ENCODE measurements around the gene RTP5. TPM values are rescaled to one million over a fixed set of nuclear protein-coding genes. Genes with fewer than 3 reads are reported as not detected.
"Not testable (repeated sequence)": the region's sequence is repeated elsewhere in the genome, so short reads cannot be mapped to it uniquely, and the experiment has no call there.

Gene RTP5
- total RNA-seq, 2 donors from 2014 or later, result not detected

DNA sequence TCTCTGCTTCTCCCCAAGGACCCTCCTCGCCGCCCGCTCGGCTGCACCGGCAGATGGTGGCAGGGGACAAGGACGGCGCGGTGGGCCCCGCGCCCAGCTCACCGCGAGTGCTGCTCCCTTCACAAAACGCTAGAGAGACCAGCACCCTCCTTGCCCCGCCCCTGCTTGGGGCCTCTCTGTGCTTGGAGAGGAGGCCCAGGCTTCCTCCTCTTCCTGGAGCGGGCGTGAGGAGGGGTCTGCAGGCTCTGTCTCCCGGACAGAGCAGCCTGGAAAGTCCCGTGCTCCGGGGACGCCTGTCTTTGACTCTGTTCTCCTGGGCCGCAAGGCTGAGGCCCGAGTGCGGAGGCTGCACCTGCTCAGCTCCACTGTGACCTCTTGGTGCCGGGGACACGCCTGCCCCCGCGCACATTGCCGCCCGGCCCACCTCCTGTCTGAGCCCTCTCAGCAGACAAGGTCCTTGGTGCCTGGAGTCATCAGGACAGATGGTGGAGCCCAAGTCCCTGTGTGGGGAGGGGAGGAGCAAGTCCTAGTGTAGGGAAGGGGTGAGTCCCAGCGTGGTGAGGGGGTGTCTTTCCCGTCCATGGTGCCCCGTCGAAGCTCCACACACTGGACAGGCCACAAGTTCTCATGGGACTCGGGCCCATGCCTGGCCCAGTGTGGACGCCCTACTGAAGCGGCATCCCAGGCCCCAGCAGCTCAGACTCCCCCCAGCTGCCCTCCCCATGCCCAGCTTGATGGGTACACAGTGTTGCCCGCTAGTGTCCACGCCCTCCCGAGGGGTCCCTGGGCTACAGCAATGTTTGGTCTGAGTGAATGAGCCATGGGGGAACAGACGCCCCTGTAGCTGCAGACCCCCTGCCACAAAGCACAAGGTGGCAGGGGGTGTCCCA is 33.8 kb downstream of the RTP5 start:
- Histone ChIP-seq H3K27ac (peak overlapping the region; percentile 86 to 93 (median 88)), H3K9me3 (no peaks in the 10 kb centered on the region), H3K36me3 (replicated peaks in 1 of 2; ENCODE audit: insufficient read depth in 1 of 2, low read depth in 2 of 2) (no peaks in the 10 kb centered on the region), H3K4me1 (peaks cover 97% of the 10 kb centered on the region), H3K27me3 (no peaks in the 10 kb centered on the region), H3K4me3 (no peak overlapping the region)
- intact Hi-C loops (cut with DNase I), result no loop called here
- 86 to 93% methylated on average over 6 to 40 of the region's 40 CpGs for WGBS, 2 donors
- TF ChIP-seq POLR2A (IDR thresholded peaks at IDR 0.05), result no peak
- TF ChIP-seq, protein P1, sequence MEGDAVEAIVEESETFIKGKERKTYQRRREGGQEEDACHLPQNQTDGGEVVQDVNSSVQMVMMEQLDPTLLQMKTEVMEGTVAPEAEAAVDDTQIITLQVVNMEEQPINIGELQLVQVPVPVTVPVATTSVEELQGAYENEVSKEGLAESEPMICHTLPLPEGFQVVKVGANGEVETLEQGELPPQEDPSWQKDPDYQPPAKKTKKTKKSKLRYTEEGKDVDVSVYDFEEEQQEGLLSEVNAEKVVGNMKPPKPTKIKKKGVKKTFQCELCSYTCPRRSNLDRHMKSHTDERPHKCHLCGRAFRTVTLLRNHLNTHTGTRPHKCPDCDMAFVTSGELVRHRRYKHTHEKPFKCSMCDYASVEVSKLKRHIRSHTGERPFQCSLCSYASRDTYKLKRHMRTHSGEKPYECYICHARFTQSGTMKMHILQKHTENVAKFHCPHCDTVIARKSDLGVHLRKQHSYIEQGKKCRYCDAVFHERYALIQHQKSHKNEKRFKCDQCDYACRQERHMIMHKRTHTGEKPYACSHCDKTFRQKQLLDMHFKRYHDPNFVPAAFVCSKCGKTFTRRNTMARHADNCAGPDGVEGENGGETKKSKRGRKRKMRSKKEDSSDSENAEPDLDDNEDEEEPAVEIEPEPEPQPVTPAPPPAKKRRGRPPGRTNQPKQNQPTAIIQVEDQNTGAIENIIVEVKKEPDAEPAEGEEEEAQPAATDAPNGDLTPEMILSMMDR (IDR thresholded peaks at IDR 0.05), result no peak
- DNase-seq (peak in 1 of 4 donors; percentile 16), ATAC-seq (no peak)

DNA sequence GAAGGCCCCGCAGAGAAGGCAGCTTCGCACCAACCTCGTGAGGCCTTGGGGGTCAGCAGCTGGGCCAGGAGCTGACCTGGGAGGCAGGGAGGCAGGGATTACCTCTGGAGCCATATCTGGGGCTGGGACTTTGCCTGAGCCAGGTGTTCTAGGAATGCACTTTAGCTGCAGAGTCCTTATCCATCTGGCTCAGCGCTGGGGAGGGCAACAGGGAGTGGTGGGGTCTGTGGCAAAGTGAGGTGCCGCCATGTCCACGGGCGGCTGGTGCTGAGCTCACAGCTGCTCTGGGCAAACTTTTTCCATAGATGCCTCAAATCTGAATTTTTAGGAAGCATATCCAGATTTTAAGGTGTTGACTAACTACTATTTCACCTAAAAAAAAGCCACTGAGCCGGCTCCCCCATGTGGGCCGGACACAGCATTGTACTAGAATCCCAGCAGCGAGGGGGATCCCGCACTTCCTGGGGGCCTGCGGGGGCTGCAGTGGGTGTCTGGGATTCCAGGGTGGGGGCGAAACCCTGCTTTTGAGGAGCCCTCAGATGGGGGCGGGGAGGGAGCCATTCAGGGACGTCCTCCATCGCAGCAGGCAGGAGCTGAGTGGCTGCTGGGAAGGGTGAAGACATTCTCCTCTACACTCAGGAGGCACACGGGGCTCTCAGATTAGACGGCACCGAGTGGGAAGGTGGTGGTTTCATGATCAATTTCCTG is 34.6 kb downstream of the RTP5 start:
- WGBS, 2 donors, result 48 to 60% methylated on average over 11 to 19 of the region's 19 CpGs
- Histone ChIP-seq H3K4me1 (peaks cover 97% of the 10 kb centered on the region), H3K27ac (peak overlapping the region; percentile 86 to 93 (median 88)), H3K36me3 (replicated peaks in 1 of 2; ENCODE audit: insufficient read depth in 1 of 2, low read depth in 2 of 2) (no peaks in the 10 kb centered on the region), H3K4me3 (no peak overlapping the region), H3K9me3 (no peaks in the 10 kb centered on the region), H3K27me3 (no peaks in the 10 kb centered on the region)
- intact Hi-C loops (cut with DNase I), result no loop called here
- ATAC-seq (no peak), DNase-seq (peak in 1 of 4 donors; percentile 33)
- TF ChIP-seq, protein P1 (IDR thresholded peaks at IDR 0.05), result no peak
- TF ChIP-seq POLR2A (IDR thresholded peaks at IDR 0.05), result no peak

DNA sequence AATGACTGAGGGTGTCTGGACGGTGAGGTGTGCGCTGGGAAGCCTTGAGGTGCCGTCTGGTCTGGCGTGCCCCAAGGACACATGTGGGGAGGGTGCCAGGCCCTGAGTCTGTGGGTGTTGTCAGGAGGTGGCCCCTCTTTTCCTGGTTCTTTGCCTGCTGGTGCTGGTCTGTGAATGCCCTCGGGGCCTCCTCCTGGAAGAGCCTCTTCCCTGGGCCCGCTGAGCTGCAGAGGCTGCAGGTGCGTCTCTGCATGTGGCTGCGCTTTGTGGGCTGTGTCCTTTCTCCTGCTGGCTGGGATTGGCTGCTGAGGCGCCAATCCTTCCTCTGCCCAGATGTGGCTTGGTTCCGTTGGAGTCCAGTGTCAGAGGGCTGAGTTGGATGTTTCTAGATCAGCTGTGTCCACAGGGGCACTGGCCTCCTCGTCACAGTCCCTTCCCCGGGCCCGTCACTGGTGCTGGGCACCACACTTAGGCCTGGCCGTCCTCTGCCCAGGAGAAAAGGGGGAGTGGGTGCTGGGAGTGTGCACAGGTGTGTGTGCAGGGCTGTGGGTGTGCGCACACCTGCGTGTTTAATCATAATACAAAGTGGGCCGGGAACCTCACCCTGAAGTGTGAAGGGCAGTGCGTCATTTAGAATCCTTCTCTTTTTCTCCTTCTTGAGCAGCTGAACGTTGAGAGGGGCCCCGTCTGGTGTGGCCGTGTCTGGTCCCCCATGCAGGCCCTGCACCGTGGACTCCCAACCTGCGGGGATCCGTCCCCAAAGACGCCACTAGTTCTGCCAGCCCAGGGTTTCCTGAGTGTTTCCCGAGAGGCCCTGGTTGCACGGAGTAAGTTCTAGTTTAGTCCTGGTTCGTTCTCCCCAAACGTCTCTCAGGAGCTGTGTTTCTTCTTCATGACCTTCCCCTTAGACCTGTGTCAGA is 35.5 kb downstream of the RTP5 start:
- TF ChIP-seq POLR2A (IDR thresholded peaks at IDR 0.05), result peak; percentile 28 to 65 (median 62)
- TF ChIP-seq, protein P1 (IDR thresholded peaks at IDR 0.05), result no peak
- ATAC-seq (peak; percentile 55), DNase-seq (peak; percentile 79 to 85 (median 83))
- Histone ChIP-seq H3K36me3 (replicated peaks in 1 of 2; ENCODE audit: insufficient read depth in 1 of 2, low read depth in 2 of 2) (no peaks in the 10 kb centered on the region), H3K27ac (peak overlapping the region; percentile 86 to 93 (median 88)), H3K9me3 (no peaks in the 10 kb centered on the region), H3K4me3 (no peak overlapping the region), H3K27me3 (no peaks in the 10 kb centered on the region), H3K4me1 (peaks cover 97% of the 10 kb centered on the region)
- intact Hi-C loops (cut with DNase I), result no loop called here
- 36 to 44% methylated on average over 20 to 29 of the region's 29 CpGs for WGBS, 2 donors

DNA sequence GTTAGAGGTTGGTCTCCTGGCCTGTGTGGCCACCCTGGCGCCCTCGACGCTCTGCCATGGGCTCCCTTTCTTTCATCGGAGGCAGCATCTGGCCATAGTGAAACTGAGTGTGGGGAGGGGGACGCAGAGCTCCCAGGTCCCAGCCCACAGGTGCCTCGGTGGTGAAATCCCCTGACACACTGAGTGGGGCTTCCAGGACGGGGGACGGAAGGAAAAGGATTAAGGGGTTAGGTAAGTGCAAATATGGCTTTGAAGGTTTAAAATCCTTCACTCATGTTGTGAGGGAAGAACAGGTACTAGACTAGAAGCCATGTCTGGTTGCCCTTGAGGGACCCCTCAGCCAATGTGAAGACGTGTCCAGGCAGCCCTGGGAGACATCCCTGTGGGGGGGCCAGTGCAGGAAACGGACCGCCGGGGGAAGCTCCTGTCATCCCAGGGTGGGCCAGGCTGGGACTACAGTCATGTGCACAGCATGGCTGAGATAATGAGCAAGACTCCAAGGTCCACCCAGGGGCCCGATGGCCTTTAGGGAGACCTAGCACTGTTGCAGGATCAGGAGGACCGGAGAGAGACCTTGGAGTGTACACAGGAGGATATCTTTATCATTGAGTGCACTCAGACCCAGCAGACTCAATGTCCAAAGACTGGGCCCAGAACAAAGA is 36.3 kb downstream of the RTP5 start:
- H3K27ac ChIP-seq, result peak overlapping the region; percentile 86 to 93 (median 88)
- H3K4me1 ChIP-seq, result peaks cover 97% of the 10 kb centered on the region

DNA sequence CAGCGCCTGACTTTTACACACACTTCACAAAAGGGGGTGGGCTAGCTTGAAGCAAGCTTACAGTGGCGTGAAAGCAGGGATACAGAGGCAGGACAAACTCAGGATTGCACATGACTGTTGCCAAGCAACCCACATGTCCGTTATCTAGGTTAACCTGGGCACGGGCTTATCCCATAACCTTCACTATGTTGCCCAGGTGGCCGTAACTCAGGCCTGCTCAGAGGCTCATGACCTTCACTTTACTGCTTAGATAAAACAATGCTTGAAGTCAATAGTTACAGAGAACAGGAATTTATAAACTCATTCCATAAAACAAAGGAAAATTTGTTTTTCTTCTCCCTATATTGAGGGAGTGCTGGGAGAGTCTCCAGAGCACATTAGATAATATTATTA is 36.8 kb downstream of the RTP5 start:
- intact Hi-C loops (cut with DNase I); H3K36me3 ChIP-seq (replicated peaks in 1 of 2; ENCODE audit: insufficient read depth in 1 of 2, low read depth in 2 of 2); H3K4me3 ChIP-seq; H3K27me3 ChIP-seq; H3K9me3 ChIP-seq: not testable (repeated sequence)
- Histone ChIP-seq H3K4me1 (peaks cover 92% of the 10 kb centered on the region), H3K27ac (peak overlapping the region; percentile 86 to 93 (median 88))
- peak; percentile 80 to 95 (median 89) for DNase-seq
- peak; percentile 65 for ATAC-seq
- 5 to 43% methylated on average over 4 to 5 of the region's 5 CpGs for WGBS, 2 donors

More for the DNA sequence above, 36.3 kb downstream of the RTP5 start:
- no peak for TF ChIP-seq POLR2A (IDR thresholded peaks at IDR 0.05)
- TF ChIP-seq, protein P1 (IDR thresholded peaks at IDR 0.05), result no peak
- Histone ChIP-seq H3K27me3 (no peaks in the 10 kb centered on the region), H3K36me3 (replicated peaks in 1 of 2; ENCODE audit: insufficient read depth in 1 of 2, low read depth in 2 of 2) (no peaks in the 10 kb centered on the region), H3K9me3 (no peaks in the 10 kb centered on the region), H3K4me3 (no peak overlapping the region)
- DNase-seq (peak in 1 of 4 donors; percentile 45), ATAC-seq (peak; percentile 3)
- WGBS, 2 donors, result 55 to 71% methylated on average over 9 to 14 of the region's 14 CpGs
- intact Hi-C loops (cut with DNase I), result no loop called here

Measured in body of pancreas (tissue), 4 donors.